Naive thymus-derived CD4-positive, alpha-beta T cell (primary cell): Measurements from ENCODE around the gene IL18BP. TPM values are rescaled to one million over a fixed set of nuclear protein-coding genes. Genes with fewer than 3 reads are reported as not detected.

Experiments
- ATAC-seq: fragments of 150-1000 bp; cut with Tn5 transposase; 2 replicates; pipeline ENCODE4 v1.10.0; 2021; ENCODE audit warnings: mild to moderate bottlenecking, moderate library complexity
- CTCF ChIA-PET: fragments of 350-600 bp; sonication (Branson Sonifier 250); formaldehyde crosslinking; loops from one replicate; lab custom pipeline; 2021; ENCODE audit warnings: antibody characterized with exemption; lab: Charles Lee
- POLR2A ChIA-PET: fragments of 350-600 bp; sonication (Branson Sonifier 250); formaldehyde crosslinking; loops from one replicate; lab custom pipeline; 2021; ENCODE audit warnings: antibody characterized with exemption, inconsistent platforms; lab: Charles Lee
- DNase-seq, 9 donors: peaks; one replicate each; pipeline versions ENCODE4 v3.0.0 to v3.0.0-alpha.2; 2020 to 2022; ENCODE audit warnings: mixed read lengths in 1 of 9
- H3K27ac ChIP-seq: one replicate; pipeline ENCODE4 v1.7.0; 2013; ENCODE audit warnings: mild to moderate bottlenecking, low read depth, low read length, moderate library complexity
- H3K27me3 ChIP-seq, 2 donors: one replicate each; pipeline ENCODE4 v1.7.0; 2013; ENCODE audit warnings: low read length in 2 of 2, mild to moderate bottlenecking in 2 of 2, moderate library complexity in 2 of 2; ENCODE audit not compliant: control insufficient read depth in 2 of 2, insufficient read depth in 2 of 2
- H3K36me3 ChIP-seq, 3 experiments: 1 replicate in 2 of 3; 2 replicates in 1 of 3; pipeline ENCODE4 v1.7.0; 2013; ENCODE audit warnings: low read length in 3 of 3, mild to moderate bottlenecking in 3 of 3, moderate library complexity in 1 of 3; ENCODE audit not compliant: insufficient read depth in 3 of 3, control insufficient read depth in 2 of 3
- H3K4me1 ChIP-seq, 2 donors: one replicate each; pipeline ENCODE4 v1.7.0; 2013; ENCODE audit warnings: low read length in 2 of 2, mild to moderate bottlenecking in 2 of 2, moderate library complexity in 1 of 2; ENCODE audit not compliant: control insufficient read depth in 2 of 2, insufficient read depth in 2 of 2
- H3K4me3 ChIP-seq: 2 replicates; pipeline ENCODE4 v1.7.0; 2013; ENCODE audit warnings: mild to moderate bottlenecking, low read length
- H3K9me3 ChIP-seq, 3 experiments: 1 replicate in 2 of 3; 2 replicates in 1 of 3; pipeline ENCODE4 v1.7.0; 2013; ENCODE audit warnings: low read length in 3 of 3; ENCODE audit not compliant: control insufficient read depth in 2 of 3
- H3K27ac Mint-ChIP-seq, 9 donors: one replicate each; pipeline ENCODE4 v1.8.0; 2020 to 2022; ENCODE audit warnings: mixed read lengths in 9 of 9, mild to moderate bottlenecking in 8 of 9, moderate library complexity in 5 of 9, inconsistent platforms in 2 of 9
- H3K27me3 Mint-ChIP-seq, 5 donors: one replicate each; pipeline ENCODE4 v1.8.0; 2021 to 2022; ENCODE audit warnings: mixed read lengths in 5 of 5, mild to moderate bottlenecking in 1 of 5
- H3K36me3 Mint-ChIP-seq, 5 donors: one replicate each; pipeline ENCODE4 v1.8.0; 2020 to 2022; ENCODE audit warnings: mixed read lengths in 5 of 5, mild to moderate bottlenecking in 3 of 5, inconsistent platforms in 1 of 5
- H3K4me1 Mint-ChIP-seq, 7 donors: one replicate each; pipeline ENCODE4 v1.8.0; 2020 to 2022; ENCODE audit warnings: mixed read lengths in 7 of 7, mild to moderate bottlenecking in 3 of 7, inconsistent platforms in 1 of 7
- H3K4me3 Mint-ChIP-seq, 10 donors: one replicate each; pipeline ENCODE4 v1.8.0; 2020 to 2022; ENCODE audit warnings: mild to moderate bottlenecking in 10 of 10, mixed read lengths in 10 of 10, moderate library complexity in 6 of 10, inconsistent platforms in 2 of 10
- H3K9me3 Mint-ChIP-seq, 11 donors: one replicate each; pipeline ENCODE4 v1.8.0; 2020 to 2022; ENCODE audit warnings: mixed read lengths in 11 of 11, mild to moderate bottlenecking in 4 of 11, inconsistent platforms in 1 of 11, moderate library complexity in 1 of 11
- intact Hi-C, 2 donors: fragments of 100-400 bp; cut with micrococcal nuclease; formaldehyde crosslinking; loops; one replicate each; pipeline ENCODE4 v1.15.1; 2023
- polyA plus RNA-seq, 2 donors: library from polyadenylated mRNA; unstranded; fragments of 300-500 nt; fragmentation: Illumina TruSeq; gene quantifications; one replicate each; pipeline ENCODE4 v1.2.3, GENCODE V29; 2021
- total RNA-seq, 6 experiments: library from RNA in 5 of 6; stranded (reverse) in 5 of 6; gene quantifications; 1 replicate in 5 of 6; 2 replicates in 1 of 6; pipeline ENCODE4 v1.2.3 and lab custom pipeline; 2021 to 2026

Gene IL18BP
- total and polyA plus RNA-seq, 7 experiments from 2014 or later, result 14.4 to 30.2 (median 22.3) TPM

GRCh38 chr11:72037554-72038311 is 39.0 kb downstream of the IL18BP start:
- H3K4me1 ChIP-seq, result peaks cover 51 to 52% of the 10 kb centered on the region in 2 donors
- POLR2A ChIA-PET, result interaction anchor here (1.2 to 9.0 kb wide), 7 partner anchors 11 to 74 kb away, joined by 3 to 190 read pairs (median 55); partner anchors contain the start of genes ANAPC15 and LAMTOR1

DNA sequence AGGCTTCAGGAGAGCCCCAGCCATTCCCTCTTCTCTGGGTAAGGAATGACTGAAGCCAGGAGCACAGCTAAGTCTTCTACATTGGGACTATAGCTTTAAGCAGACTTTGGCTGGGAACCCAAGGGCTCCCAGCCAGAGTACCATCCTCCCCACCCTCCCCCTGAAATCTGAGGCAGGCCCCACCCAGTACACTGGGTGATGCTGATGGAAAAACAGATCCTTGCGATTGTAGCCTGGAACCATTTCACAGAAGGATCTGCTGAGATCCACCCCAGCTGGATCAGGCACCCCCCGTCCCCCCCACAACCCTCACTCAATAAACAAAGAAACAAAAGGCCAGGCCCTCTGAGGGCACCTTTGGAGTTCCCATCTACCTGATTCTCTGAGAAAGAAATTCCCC is 39.8 kb downstream of the IL18BP start:
- ATAC-seq (no peak), DNase-seq (no peak)
- H3K4me3 Mint-ChIP-seq, result no peak overlapping the region
- H3K9me3 Mint-ChIP-seq, result no peaks in the 10 kb centered on the region
- H3K4me3 ChIP-seq, result peak overlapping the region; percentile 89
- H3K36me3 Mint-ChIP-seq, result peaks cover 4 to 17% (median 10%) of the 10 kb centered on the region in 5 donors
- H3K36me3 ChIP-seq, result peaks cover 4 to 27% (median 6%) of the 10 kb centered on the region in 3 experiments
- H3K27me3 Mint-ChIP-seq, result no peaks in the 10 kb centered on the region
- CTCF ChIA-PET, result interaction anchor here (1.7 to 4.5 kb wide), 5 partner anchors 9 to 106 kb away, joined by 6 to 71 read pairs (median 12); no protein-coding TSS in a partner anchor
- H3K9me3 ChIP-seq, result no peaks in the 10 kb centered on the region
- no peak overlapping the region for H3K27ac Mint-ChIP-seq
- H3K27ac ChIP-seq, result peak overlapping the region; percentile 88
- H3K4me1 Mint-ChIP-seq, result peaks cover 16 to 54% (median 41%) of the 10 kb centered on the region in 7 donors
- H3K4me1 ChIP-seq, result peaks cover 51 to 54% of the 10 kb centered on the region in 2 donors
- intact Hi-C loops, result no loop called here
- H3K27me3 ChIP-seq, result no peaks in the 10 kb centered on the region
- POLR2A ChIA-PET, result interaction anchor here (0.6 to 9.0 kb wide), 13 partner anchors 12 to 111 kb away, joined by 3 to 190 read pairs (median 16); partner anchors contain the start of genes ANAPC15, IL18BP, LAMTOR1 and RNF121

More at GRCh38 chr11:72037554-72038311, 39.0 kb downstream of the IL18BP start:
- H3K36me3 Mint-ChIP-seq, result peaks cover 4 to 17% (median 10%) of the 10 kb centered on the region in 5 donors
- intact Hi-C loops, result no loop called here
- DNase-seq (no peak), ATAC-seq (no peak)
- peak overlapping the region; percentile 89 for H3K4me3 ChIP-seq
- peak overlapping the region in 1 of 10 donors; percentile 58 for H3K4me3 Mint-ChIP-seq
- H3K27ac ChIP-seq, result peak overlapping the region; percentile 88
- H3K27me3 ChIP-seq, result no peaks in the 10 kb centered on the region
- H3K4me1 Mint-ChIP-seq, result peaks cover 16 to 54% (median 41%) of the 10 kb centered on the region in 7 donors
- no peaks in the 10 kb centered on the region for H3K9me3 ChIP-seq
- H3K27me3 Mint-ChIP-seq, result no peaks in the 10 kb centered on the region
- H3K9me3 Mint-ChIP-seq, result no peaks in the 10 kb centered on the region
- peaks cover 4 to 33% (median 8%) of the 10 kb centered on the region in 3 experiments for H3K36me3 ChIP-seq
- no peak overlapping the region for H3K27ac Mint-ChIP-seq
- CTCF ChIA-PET, result interaction anchor here (0.5 to 4.5 kb wide), 6 partner anchors 8 to 514 kb away, joined by 3 to 71 read pairs (median 10); no protein-coding TSS in a partner anchor

- H3K27me3 ChIP-seq, result no peaks in the 10 kb centered on the region
- intact Hi-C loops, result no loop called here
- Mint-ChIP-seq H3K36me3 (peaks cover 0 to 16% (median 7%) of the 10 kb centered on the region in 5 donors), H3K27me3 (no peaks in the 10 kb centered on the region), H3K27ac (no peak overlapping the region), H3K4me1 (peaks cover 19 to 55% (median 45%) of the 10 kb centered on the region in 7 donors), H3K4me3 (no peak overlapping the region), H3K9me3 (no peaks in the 10 kb centered on the region)
- CTCF ChIA-PET, result interaction anchor here (0.9 to 4.5 kb wide), 9 partner anchors 8 to 105 kb away, joined by 3 to 71 read pairs (median 7); no protein-coding TSS in a partner anchor
- POLR2A ChIA-PET, result interaction anchor here (0.6 to 9.0 kb wide), 23 partner anchors 10 to 183 kb away, joined by 3 to 190 read pairs (median 5); partner anchors contain the start of genes ANAPC15, IL18BP, LAMTOR1 and RNF121
- peak overlapping the region; percentile 89 for H3K4me3 ChIP-seq
- DNase-seq (peak in 1 of 9 donors; percentile 10), ATAC-seq (no peak)
- H3K4me1 ChIP-seq, result peaks cover 51 to 55% of the 10 kb centered on the region in 2 donors
- peaks cover 0 to 19% (median 0%) of the 10 kb centered on the region in 3 experiments for H3K36me3 ChIP-seq
- peak overlapping the region; percentile 88 for H3K27ac ChIP-seq
- no peaks in the 10 kb centered on the region for H3K9me3 ChIP-seq
Observed at GRCh38 chr11:72039031-72039855, 40.5 kb downstream of the IL18BP start.

GRCh38 chr11:72039856-72040401 is 41.2 kb downstream of the IL18BP start:
- peaks cover 0 to 12% (median 0%) of the 10 kb centered on the region in 3 experiments for H3K36me3 ChIP-seq
- intact Hi-C loops, result loop anchor here (1.0 to 5.0 kb wide), 8 partner anchors 15 to 588 kb away; partner anchors contain the start of genes ANAPC15 (in 1 of the 2), CLPB (in 1 of the 2), NADSYN1 (in 1 of the 2) and XNDC1N (in 1 of the 2)
- no peaks in the 10 kb centered on the region for H3K9me3 ChIP-seq
- CTCF ChIA-PET, result interaction anchor here (0.6 to 4.5 kb wide), 11 partner anchors 8 to 770 kb away, joined by 3 to 71 read pairs (median 3); no protein-coding TSS in a partner anchor
- no peak overlapping the region for H3K27ac Mint-ChIP-seq
- DNase-seq (peak in 3 of 9 donors; percentile 11 to 16 (median 16)), ATAC-seq (no peak)
- peaks cover 51 to 58% of the 10 kb centered on the region in 2 donors for H3K4me1 ChIP-seq
- H3K27me3 ChIP-seq, result no peaks in the 10 kb centered on the region
- no peaks in the 10 kb centered on the region for H3K9me3 Mint-ChIP-seq
- peak overlapping the region; percentile 89 for H3K4me3 ChIP-seq
- H3K4me1 Mint-ChIP-seq, result peaks cover 21 to 58% (median 44%) of the 10 kb centered on the region in 7 donors
- H3K36me3 Mint-ChIP-seq, result peaks cover 0 to 16% (median 7%) of the 10 kb centered on the region in 5 donors
- POLR2A ChIA-PET, result interaction anchor here (0.6 to 9.0 kb wide), 25 partner anchors 9 to 182 kb away, joined by 3 to 190 read pairs (median 7); partner anchors contain the start of genes ANAPC15, IL18BP, LAMTOR1 and RNF121
- peak overlapping the region; percentile 88 for H3K27ac ChIP-seq
- H3K4me3 Mint-ChIP-seq, result no peak overlapping the region
- H3K27me3 Mint-ChIP-seq, result no peaks in the 10 kb centered on the region

GRCh38 chr11:72040491-72041363 is 42.0 kb downstream of the IL18BP start:
- peaks cover 48 to 58% of the 10 kb centered on the region in 2 donors for H3K4me1 ChIP-seq
- no peaks in the 10 kb centered on the region for H3K27me3 Mint-ChIP-seq
- H3K9me3 ChIP-seq, result no peaks in the 10 kb centered on the region
- ATAC-seq (peak; percentile 84), DNase-seq (peak; percentile 51 to 91 (median 86))
- no peaks in the 10 kb centered on the region for H3K27me3 ChIP-seq
- intact Hi-C loops, result loop anchor here (1.0 to 5.0 kb wide), 13 partner anchors 10 to 588 kb away; partner anchors contain the start of genes ANAPC15 (in 2 of the 2), LAMTOR1 (in 2 of the 2), LRRC51 (in 2 of the 2) and NUMA1 (in 2 of the 2)
- H3K9me3 Mint-ChIP-seq, result no peaks in the 10 kb centered on the region
- no peak overlapping the region for H3K4me3 Mint-ChIP-seq
- peaks cover 0 to 4% (median 0%) of the 10 kb centered on the region in 3 experiments for H3K36me3 ChIP-seq
- H3K36me3 Mint-ChIP-seq, result peaks cover 0 to 13% (median 4%) of the 10 kb centered on the region in 5 donors
- H3K27ac ChIP-seq, result peak overlapping the region; percentile 88
- CTCF ChIA-PET, result interaction anchor here (0.6 to 4.5 kb wide), 10 partner anchors 9 to 769 kb away, joined by 3 to 71 read pairs (median 3); no protein-coding TSS in a partner anchor
- H3K4me3 ChIP-seq, result peak overlapping the region; percentile 89
- H3K27ac Mint-ChIP-seq, result no peak overlapping the region
- POLR2A ChIA-PET, result interaction anchor here (0.8 to 9.0 kb wide), 21 partner anchors 9 to 181 kb away, joined by 3 to 190 read pairs (median 11); partner anchors contain the start of genes ANAPC15, IL18BP, LAMTOR1 and RNF121
- H3K4me1 Mint-ChIP-seq, result peaks cover 20 to 54% (median 43%) of the 10 kb centered on the region in 7 donors
